NCI-H1436 treated with DMSO at 0.1 percent for 48 hours (cell line): ENCODE data around the gene TENT4A.

Experiments
- DNase-seq: peaks from one replicate; lab custom pipeline; 2025; lab: John Stamatoyannopoulos, UW

The TENT4A gene

GRCh38 chr5:6700685-6701355 lies 12.4 kb upstream of the TENT4A start:
- DNase-seq = no peak

GRCh38 chr5:6701491-6701890 lies 11.7 kb upstream of the TENT4A start:
- no peak for DNase-seq

DNA sequence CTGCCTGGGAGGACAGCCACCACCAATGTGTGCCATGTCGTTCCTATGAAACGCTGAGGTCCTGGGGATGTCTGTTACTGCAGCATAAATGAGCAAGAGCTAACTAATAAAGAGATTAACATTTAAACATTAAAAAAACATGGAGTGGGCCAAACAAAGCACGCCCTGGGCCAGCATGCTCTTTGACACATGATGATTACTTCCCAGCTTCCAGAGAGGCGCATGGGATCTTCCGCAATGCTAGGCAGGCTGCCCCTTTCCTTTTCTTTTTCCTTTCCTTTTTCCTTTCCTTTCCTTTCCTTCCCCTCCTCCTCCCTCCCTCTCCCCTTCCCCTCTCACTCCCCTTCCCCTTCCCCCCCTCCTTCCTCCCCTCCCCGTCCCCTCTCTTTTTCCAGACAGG lies 10.6 kb upstream of the TENT4A start:
- DNase-seq = no peak

GRCh38 chr5:6703806-6704205 lies 9.4 kb upstream of the TENT4A start:
- no peak for DNase-seq

DNA sequence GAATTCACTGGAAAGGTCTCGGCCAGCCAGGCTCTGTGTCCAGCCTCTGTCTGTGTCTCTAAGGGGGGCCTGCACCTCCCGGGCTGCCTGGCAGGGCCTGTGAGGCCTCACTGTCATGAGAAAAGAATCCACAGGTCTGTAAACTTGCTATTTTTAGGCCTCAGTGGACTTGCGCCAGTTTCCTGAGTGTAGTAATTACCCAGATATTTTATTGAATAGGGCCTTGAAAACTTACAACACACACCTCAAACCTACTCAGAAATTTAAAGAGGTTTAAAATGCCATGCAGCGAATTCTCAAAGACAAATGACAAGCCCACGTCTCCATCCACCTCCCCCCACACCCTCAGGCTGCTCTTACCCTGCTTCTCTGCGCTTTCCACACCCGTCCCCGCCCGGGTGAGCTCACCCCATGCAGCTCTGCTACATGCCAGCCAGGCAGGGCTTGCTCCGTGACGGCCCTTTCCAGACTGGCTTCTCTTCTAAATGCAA lies 8.8 kb upstream of the TENT4A start:
- DNase-seq = no peak

- no peak for DNase-seq
Observed at GRCh38 chr5:6705088-6705487, 8.1 kb upstream of the TENT4A start.

- DNase-seq = no peak
Observed at GRCh38 chr5:6705959-6706358, 7.3 kb upstream of the TENT4A start.

DNA sequence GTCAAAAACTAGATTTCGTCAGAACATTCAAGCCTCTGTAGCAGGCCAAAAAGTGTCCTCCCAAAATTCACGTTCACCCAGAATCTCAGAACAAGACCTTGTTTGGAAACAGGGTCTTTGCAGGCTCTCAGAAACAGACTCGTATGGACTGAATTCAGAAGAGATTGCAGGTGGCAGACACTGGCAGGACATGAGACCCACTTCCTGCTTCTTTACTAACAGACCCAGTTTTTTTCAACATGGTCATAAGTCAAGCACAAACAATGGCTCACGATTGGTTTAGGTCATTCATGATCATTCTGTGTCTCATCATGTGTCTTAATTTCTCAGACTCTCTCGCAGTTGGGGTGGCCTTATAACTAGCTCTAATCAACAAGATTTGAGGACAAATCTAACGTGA lies 5.4 kb upstream of the TENT4A start:
- DNase-seq = no peak

DNA sequence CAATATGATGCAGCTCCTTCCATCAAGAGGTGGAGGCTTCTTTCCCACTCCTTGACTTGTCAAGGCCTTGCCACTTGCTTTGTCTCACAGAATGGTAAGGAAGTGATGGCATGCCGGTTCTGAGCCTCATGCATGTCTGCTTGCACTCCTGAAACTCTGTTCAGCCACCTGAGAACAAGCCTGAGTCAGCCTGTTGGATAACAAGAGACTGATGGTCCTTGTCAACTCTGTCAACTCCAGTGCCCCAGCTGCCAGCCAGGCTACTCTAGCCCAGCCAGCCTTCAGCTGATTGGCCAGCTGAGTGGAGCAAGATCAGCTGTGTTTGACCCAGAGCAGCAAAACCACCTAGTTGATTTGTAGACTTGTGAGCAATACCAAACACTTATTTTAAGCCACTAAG lies 4.4 kb upstream of the TENT4A start:
- DNase-seq = no peak

- DNase-seq = no peak
Observed at GRCh38 chr5:6710070-6710469, 3.2 kb upstream of the TENT4A start.

DNA sequence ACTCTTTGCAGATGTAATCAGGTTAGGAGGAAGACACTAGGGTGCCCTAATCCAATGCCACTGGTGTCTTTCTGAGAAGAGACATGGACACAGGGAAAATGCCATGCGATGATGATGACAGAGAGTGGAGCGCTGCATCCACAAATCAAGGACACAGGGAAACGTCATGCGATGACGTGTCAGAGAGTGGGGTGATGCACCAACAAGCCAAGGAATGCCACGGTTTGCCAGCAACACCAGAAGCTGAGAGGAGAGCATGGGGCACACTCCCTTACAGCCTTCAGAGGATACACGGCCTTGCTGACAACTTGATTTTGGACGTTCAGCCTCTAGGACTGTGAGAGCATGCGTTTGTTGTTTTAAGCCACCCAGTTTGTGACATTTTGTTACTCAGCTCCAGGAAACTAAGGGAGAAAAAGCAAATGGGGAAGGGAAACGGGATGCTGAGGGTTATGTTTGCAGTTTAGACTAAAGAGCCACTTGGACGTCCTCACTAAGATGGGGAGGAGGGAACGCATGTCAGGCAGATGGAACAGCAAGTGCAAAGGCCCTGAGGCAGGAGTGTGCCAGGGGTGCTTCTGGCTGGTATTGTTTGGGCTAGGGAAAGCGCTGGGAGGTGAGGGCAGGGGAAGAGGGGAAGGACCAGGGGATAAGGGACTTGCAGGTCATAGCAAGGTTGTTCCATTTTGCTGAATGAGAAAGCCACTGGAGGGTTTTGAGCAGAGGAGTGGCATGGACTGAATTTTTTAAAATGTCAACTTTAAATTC lies 2.5 kb upstream of the TENT4A start:
- DNase-seq = no peak

DNA sequence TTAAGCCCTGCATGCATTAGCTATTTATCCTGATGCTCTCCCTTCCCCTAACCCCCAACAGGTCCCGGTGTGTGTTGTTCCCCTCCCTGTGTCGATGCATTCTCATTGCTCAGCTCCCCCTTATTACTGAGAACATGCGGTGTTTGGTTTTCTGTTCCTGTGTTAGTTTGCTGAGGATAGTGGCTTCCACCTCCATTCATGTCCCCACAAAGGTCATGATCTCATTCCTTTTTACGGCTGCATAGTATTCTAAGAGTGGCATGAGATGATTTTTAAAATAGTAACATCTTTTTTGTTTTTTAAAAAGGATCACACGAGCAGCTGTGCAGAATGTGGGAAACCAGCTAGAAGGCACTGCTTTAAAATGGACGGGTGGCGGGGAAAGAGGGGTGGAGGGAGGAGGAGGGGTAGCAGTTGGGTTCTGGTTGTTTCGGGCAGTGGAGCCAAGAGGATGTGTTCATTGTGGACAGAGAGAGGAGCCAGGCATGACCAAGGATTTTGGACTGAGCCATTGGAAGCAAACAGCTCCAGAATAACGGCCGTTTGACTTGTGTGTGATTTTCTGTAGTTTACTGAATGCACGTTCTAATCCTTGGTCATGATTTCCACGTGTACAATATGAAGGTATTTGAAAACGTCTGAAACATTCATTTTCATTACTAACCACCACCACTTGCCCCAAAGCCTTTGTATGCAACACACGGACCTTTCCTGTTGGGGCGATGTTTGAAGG lies 1.7 kb upstream of the TENT4A start:
- DNase-seq = no peak

GRCh38 chr5:6712142-6712576 lies 1.1 kb upstream of the TENT4A start:
- no peak for DNase-seq

DNA sequence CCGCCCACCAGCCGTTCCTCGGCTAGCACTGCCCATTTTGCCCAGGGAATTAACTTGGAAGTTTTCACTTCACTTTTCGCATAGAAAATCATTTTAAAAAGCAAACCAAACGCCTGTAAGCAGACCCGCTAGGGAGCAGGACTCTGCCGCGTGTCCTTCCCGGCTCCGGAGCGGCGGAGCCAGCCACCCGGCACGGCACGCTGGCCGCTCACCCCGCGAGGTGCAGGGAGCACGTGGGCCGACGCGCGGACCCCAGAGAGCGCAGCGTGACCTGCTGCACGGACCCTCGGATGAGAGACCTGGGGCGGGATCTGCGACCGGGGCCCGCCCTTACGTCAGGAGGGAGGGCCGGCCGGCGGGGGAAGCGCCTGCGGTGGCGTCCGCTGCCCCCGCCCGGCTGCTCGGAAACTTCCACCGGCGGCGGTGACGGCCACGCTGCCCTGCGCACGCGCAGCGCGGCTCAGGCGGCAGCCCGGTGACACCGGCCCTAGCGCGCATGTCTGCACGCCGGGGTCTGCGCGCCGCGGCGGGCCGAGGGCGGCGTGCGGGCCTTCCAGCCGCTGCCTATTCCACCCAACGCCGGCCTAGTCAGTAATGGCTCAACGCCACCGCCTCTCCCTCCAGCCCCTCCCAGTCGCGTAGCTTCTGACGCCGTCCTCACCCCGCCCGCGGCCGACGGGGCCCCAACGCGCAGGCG lies 507 bp upstream of the TENT4A start:
- peak; percentile 72 for DNase-seq

- no peak for DNase-seq
Observed at GRCh38 chr5:6714226-6715041, 1.2 kb downstream of the TENT4A start.

DNA sequence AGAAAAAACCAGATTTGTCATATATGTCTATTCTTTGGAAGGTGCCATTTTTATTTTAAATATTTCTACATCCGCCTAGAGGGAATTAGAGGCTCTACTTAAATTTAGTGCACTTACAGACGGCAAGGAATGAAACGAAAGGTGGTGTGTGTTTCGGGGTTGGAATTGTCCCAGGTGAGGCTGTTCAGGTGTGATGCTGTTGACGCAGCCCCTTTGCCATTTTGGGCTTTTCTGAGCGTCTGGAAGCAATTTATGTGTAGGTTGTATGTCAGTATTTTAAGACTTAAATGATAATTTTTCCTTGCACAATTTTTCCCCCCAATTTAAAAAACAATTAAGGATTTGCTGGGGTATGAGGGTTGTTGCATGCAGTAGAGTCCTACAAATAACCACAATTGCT lies 2.0 kb downstream of the TENT4A start:
- no peak for DNase-seq

DNA sequence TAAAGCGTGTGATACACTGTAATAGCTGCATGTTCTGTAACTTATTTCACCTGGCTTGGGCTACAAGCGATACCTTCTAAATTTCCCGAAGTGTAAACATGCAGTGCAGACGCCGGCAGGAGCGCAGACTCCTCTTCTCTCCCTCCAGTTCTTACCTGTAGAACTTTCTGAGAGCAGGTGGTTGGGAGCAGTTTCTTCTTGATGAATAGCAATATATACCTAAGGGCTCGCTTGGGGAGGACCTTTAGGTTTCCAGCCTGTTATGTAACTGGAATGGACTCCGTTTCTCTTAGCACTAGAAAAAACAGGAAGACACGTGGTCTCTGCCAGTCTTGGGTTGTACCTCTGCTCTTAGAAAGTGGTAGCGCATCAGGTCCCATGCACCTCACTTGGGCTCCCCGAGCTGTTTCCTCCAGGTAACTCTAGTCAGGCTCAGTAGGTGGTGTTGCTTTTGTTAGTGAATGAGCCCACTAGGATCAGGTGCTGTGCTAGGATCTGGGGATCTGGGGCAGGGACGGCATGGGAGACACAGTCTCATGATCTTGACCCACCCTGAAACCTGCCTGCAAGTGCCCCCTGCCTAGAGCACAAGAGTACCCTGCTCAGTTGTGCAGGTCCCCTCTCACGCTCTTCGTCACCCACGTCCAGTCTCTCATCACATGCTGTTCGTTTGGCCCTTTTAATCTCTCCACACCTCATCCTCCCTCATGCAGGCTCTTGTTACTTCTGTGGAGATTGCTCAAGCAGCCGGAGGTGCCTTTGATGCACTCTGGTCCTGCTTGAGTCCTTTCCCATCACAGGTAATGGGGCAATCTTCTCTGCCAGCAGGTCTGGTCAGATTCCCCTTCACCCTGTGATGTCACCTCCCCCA lies 2.8 kb downstream of the TENT4A start:
- no peak for DNase-seq

DNA sequence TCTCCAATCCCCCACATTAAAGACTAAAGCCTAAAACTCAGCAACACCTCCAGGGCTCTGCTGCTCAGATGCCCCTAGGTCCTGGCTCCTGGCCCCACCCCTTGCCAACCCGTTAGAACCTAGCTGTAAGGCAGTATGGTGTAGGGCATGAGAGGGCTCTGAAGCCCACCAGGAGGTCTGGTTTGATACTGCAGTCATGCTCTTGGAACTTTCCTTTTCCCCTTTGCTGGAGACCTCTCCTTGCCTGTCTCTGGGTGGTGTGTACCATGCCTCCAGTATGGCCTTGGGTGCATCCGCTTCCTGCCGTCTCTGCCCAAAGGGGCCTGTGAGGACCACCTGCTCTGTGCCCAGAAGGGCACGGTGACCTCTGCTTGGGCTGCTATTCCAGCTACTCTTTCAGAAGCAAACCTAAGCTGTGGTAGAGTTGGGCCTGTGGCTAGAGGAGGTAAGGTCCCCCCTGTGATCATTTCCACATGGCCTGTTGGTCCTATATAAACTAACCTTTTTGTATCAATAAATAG lies 3.5 kb downstream of the TENT4A start:
- no peak for DNase-seq

GRCh38 chr5:6717247-6717646 lies 4.0 kb downstream of the TENT4A start:
- no peak for DNase-seq

DNA sequence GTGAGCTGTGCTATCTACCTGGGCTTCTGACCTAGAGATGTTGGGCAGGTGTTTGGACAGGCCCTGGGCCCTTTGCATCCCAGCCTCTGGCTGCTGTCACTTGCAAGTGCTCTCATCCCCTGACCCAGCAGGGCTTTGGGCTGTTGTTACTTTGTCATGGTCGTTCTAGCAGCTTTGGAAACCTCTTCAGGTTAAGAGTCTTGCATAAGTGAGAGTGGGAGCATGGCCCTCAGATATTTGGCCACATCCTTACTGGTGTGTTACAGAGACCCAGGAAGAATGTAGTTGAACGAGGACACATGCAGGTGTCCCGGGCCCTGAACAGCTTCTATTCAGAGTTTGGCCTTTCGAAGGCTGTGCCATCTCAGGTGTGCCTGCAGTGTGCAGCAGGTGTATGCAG lies 4.5 kb downstream of the TENT4A start:
- no peak for DNase-seq
